ENCODE measurements around the gene RCAN1. TPM values are rescaled to one million over a fixed set of nuclear protein-coding genes. Genes with fewer than 3 reads are reported as not detected.

Gene RCAN1
- total and polyA plus RNA-seq, 2 experiments from 2014 or later = 79.4 to 113 TPM

GRCh38 chr21:34599534-34600101, 15.3 kb downstream of the RCAN1 start:
- Histone ChIP-seq H3K4me3 (no peak overlapping the region), H3K4me1 (ENCODE audit: insufficient read depth) (peaks cover 16% of the 10 kb centered on the region), H2AFZ (no peak overlapping the region), H3K9me2 (replicated peaks; ENCODE audit: insufficient read depth) (no peaks in the 10 kb centered on the region), H3K79me2 (peaks cover 5% of the 10 kb centered on the region), H3K4me2 (no peak overlapping the region), H3K27me3 (no peaks in the 10 kb centered on the region), H3K9me3 (ENCODE audit: low read depth) (no peaks in the 10 kb centered on the region), H3K27ac (no peak overlapping the region), H3K36me3 (replicated peaks; ENCODE audit: insufficient read depth, low read depth) (no peaks in the 10 kb centered on the region), H4K20me1 (ENCODE audit: insufficient read depth, poor library complexity, severe bottlenecking) (no peaks in the 10 kb centered on the region)
- TF ChIP-seq, protein P1, sequence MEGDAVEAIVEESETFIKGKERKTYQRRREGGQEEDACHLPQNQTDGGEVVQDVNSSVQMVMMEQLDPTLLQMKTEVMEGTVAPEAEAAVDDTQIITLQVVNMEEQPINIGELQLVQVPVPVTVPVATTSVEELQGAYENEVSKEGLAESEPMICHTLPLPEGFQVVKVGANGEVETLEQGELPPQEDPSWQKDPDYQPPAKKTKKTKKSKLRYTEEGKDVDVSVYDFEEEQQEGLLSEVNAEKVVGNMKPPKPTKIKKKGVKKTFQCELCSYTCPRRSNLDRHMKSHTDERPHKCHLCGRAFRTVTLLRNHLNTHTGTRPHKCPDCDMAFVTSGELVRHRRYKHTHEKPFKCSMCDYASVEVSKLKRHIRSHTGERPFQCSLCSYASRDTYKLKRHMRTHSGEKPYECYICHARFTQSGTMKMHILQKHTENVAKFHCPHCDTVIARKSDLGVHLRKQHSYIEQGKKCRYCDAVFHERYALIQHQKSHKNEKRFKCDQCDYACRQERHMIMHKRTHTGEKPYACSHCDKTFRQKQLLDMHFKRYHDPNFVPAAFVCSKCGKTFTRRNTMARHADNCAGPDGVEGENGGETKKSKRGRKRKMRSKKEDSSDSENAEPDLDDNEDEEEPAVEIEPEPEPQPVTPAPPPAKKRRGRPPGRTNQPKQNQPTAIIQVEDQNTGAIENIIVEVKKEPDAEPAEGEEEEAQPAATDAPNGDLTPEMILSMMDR (IDR thresholded peaks at IDR 0.05; ENCODE audit: poor library complexity) = no peak
- TF ChIP-seq EZH2 (IDR thresholded peaks at IDR 0.05; ENCODE audit: borderline replicate concordance) (no peak), EZH2phosphoT487 (IDR thresholded peaks at IDR 0.05; ENCODE audit: low read depth, severe bottlenecking, unreplicated experiment) (no peak)
- WGBS (ENCODE audit: low lambda C conversion rate, missing lambda C conversion rate) = 78% methylated on average over 7 of the region's 7 CpGs
- no peak for DNase-seq (ENCODE audit: low spot score)

DNA sequence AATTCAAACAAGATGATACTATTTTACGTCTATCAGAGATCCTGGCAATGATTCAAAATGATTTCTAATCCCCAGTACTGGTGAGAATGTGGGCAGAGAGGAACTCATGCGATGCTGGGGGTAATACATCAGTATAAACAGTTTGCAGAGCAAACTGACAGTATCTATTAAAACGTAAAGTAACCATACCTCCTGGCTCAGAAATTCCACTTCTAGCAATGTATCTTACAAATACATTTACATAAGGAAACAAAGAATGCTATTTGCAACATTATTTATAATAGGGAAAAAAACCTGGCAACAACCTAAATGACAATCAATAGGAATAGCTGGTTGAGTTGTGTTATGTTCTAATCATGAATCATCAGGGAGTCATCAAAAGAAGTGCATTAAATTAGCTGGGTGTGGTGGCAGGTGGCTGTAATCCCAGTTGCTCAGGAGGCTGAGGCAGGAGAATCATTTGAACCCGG, 15.9 kb downstream of the RCAN1 start:
- Histone ChIP-seq H3K4me2 (no peak overlapping the region), H3K9me2 (replicated peaks; ENCODE audit: insufficient read depth) (no peaks in the 10 kb centered on the region), H3K79me2 (peaks cover 5% of the 10 kb centered on the region), H2AFZ (no peak overlapping the region), H3K4me1 (ENCODE audit: insufficient read depth) (peaks cover 18% of the 10 kb centered on the region), H4K20me1 (ENCODE audit: insufficient read depth, poor library complexity, severe bottlenecking) (no peaks in the 10 kb centered on the region), H3K36me3 (replicated peaks; ENCODE audit: insufficient read depth, low read depth) (no peaks in the 10 kb centered on the region), H3K27me3 (no peaks in the 10 kb centered on the region), H3K27ac (no peak overlapping the region), H3K9me3 (ENCODE audit: low read depth) (no peaks in the 10 kb centered on the region), H3K4me3 (no peak overlapping the region)
- TF ChIP-seq EZH2phosphoT487 (IDR thresholded peaks at IDR 0.05; ENCODE audit: low read depth, severe bottlenecking, unreplicated experiment) (no peak), EZH2 (IDR thresholded peaks at IDR 0.05; ENCODE audit: borderline replicate concordance) (no peak)
- TF ChIP-seq, protein P1 (IDR thresholded peaks at IDR 0.05; ENCODE audit: poor library complexity) = no peak
- WGBS (ENCODE audit: low lambda C conversion rate, missing lambda C conversion rate) = 75% methylated on average over 4 of the region's 4 CpGs
- no peak for DNase-seq (ENCODE audit: low spot score)

DNA sequence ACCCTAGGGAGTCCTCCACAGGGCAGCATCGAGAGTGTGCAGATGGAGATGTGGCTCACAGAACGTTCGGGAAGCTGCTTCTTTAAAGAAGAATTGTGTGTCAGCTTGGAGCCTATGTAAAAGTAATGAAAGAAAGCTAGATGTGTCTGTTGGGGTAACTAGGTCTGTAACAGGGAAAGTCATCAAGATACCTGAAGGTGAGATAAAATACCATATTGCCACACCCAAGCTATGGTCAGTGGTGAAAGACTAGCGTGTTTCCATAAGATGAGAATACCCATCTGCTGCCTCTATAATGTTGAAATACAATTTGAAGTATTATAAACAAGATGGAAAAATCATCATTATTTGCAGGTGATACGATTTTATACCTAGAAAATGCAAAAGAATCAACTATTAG, 17.5 kb downstream of the RCAN1 start:
- Histone ChIP-seq H3K9me2 (replicated peaks; ENCODE audit: insufficient read depth) (no peaks in the 10 kb centered on the region), H4K20me1 (ENCODE audit: insufficient read depth, poor library complexity, severe bottlenecking) (no peaks in the 10 kb centered on the region), H3K9me3 (ENCODE audit: low read depth) (no peaks in the 10 kb centered on the region), H3K4me2 (no peak overlapping the region), H3K36me3 (replicated peaks; ENCODE audit: insufficient read depth, low read depth) (no peaks in the 10 kb centered on the region), H3K4me3 (no peak overlapping the region), H3K79me2 (peaks cover 5% of the 10 kb centered on the region), H2AFZ (no peak overlapping the region), H3K27ac (peak overlapping the region; percentile 56), H3K27me3 (no peaks in the 10 kb centered on the region), H3K4me1 (ENCODE audit: insufficient read depth) (peaks cover 33% of the 10 kb centered on the region)
- TF ChIP-seq EZH2phosphoT487 (IDR thresholded peaks at IDR 0.05; ENCODE audit: low read depth, severe bottlenecking, unreplicated experiment) (no peak), EZH2 (IDR thresholded peaks at IDR 0.05; ENCODE audit: borderline replicate concordance) (no peak)
- TF ChIP-seq, protein P1 (IDR thresholded peaks at IDR 0.05; ENCODE audit: poor library complexity) = no peak
- no peak for DNase-seq (ENCODE audit: low spot score)
- WGBS (ENCODE audit: low lambda C conversion rate, missing lambda C conversion rate) = 90% methylated on average over 5 of the region's 5 CpGs
